Choroid plexus epithelial cell (primary cell): ENCODE data around the gene LMX1A.

Source experiments
- DNase-seq: peaks from one replicate; pipeline ENCODE4 v3.0.0-alpha.2; 2010; ENCODE audit warnings: low read depth
- H3K4me3 ChIP-seq: 2 replicates; pipeline ENCODE4 v1.5.1; 2011; ENCODE audit warnings: low read depth, mild to moderate bottlenecking, control low read depth, low read length, moderate library complexity
- CTCF ChIP-seq: conservative IDR thresholded peaks from 2 replicates; pipeline ENCODE4 v1.5.1; 2011; ENCODE audit warnings: low read depth, mild to moderate bottlenecking, control low read depth, inconsistent platforms, low read length, moderate library complexity

The LMX1A gene

GRCh38 chr1:165289556-165289955, 67.0 kb downstream of the LMX1A start:
- no peak for TF ChIP-seq CTCF
- H3K4me3 ChIP-seq: no peak overlapping the region
- DNase-seq: no peak

GRCh38 chr1:165288350-165289120, 68.0 kb downstream of the LMX1A start:
- no peak for DNase-seq
- H3K4me3 ChIP-seq: no peak overlapping the region
- no peak for TF ChIP-seq CTCF

- DNase-seq: no peak
Measured at GRCh38 chr1:165287781-165288180, 68.7 kb downstream of the LMX1A start.

GRCh38 chr1:165287329-165287728, 69.2 kb downstream of the LMX1A start:
- no peak for TF ChIP-seq CTCF
- no peak overlapping the region for H3K4me3 ChIP-seq
- no peak for DNase-seq

More at GRCh38 chr1:165287781-165288180, 68.7 kb downstream of the LMX1A start:
- no peak for TF ChIP-seq CTCF
- no peak overlapping the region for H3K4me3 ChIP-seq

GRCh38 chr1:165284454-165284853, 72.1 kb downstream of the LMX1A start:
- TF ChIP-seq CTCF: no peak
- DNase-seq: no peak
- H3K4me3 ChIP-seq: no peak overlapping the region

GRCh38 chr1:165281207-165281901, 75.2 kb downstream of the LMX1A start:
- H3K4me3 ChIP-seq: no peak overlapping the region
- no peak for DNase-seq
- no peak for TF ChIP-seq CTCF
